ENCODE data around the gene TCF4. TPM values are rescaled to one million over a fixed set of nuclear protein-coding genes. Genes with fewer than 3 reads are reported as not detected.
A peak's percentile ranks its signal among the peaks of the same experiment; 100 is the strongest.

Gene TCF4
- total RNA-seq, 1 donor from 2014 or later = 56.8 TPM

DNA sequence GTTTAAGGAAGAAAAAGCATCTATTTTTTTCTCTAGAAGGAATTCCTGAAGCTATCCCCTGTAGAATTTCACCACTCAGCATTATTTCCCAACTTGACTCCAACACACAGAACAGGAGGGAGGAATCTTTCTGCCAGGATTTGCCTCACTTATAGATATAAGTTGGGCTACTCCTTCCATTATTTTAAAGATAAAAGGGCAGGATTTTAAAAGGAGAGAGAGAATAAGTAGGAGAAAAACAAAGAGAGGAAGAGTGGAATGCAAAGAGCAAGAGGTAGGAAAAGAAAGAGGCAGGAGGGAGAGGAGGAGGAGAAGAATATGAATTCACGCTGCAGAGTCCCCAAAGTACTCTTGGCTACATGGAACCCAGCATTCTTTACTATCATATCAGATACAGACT, 182.5 kb downstream of the TCF4 start:
- peaks cover 8% of the 10 kb centered on the region for H3K36me3 Mint-ChIP-seq (ENCODE audit: insufficient read depth)
- DNase-seq (ENCODE audit: low spot score, unreplicated experiment) = no peak
- no peak overlapping the region for H3K27ac Mint-ChIP-seq
- no peak for TF ChIP-seq CTCF (IDR thresholded peaks at IDR 0.05; ENCODE audit: unreplicated experiment)
- no peak overlapping the region for H3K4me3 Mint-ChIP-seq (ENCODE audit: low read depth)
- peaks cover 11% of the 10 kb centered on the region for H3K9me3 Mint-ChIP-seq (ENCODE audit: low read depth)
- no peaks in the 10 kb centered on the region for H3K27me3 Mint-ChIP-seq
- H3K4me1 Mint-ChIP-seq (ENCODE audit: low read depth) = peaks cover 44% of the 10 kb centered on the region

- H3K4me3 Mint-ChIP-seq (ENCODE audit: low read depth) = no peak overlapping the region
- peaks cover 8% of the 10 kb centered on the region for H3K36me3 Mint-ChIP-seq (ENCODE audit: insufficient read depth)
- H3K4me1 Mint-ChIP-seq (ENCODE audit: low read depth) = peaks cover 44% of the 10 kb centered on the region
- DNase-seq (ENCODE audit: low spot score, unreplicated experiment) = no peak
- TF ChIP-seq CTCF (IDR thresholded peaks at IDR 0.05; ENCODE audit: unreplicated experiment) = no peak
- no peak overlapping the region for H3K27ac Mint-ChIP-seq
- H3K27me3 Mint-ChIP-seq = no peaks in the 10 kb centered on the region
- H3K9me3 Mint-ChIP-seq (ENCODE audit: low read depth) = peaks cover 11% of the 10 kb centered on the region
Measured at GRCh38 chr18:55404832-55405465, 183.0 kb downstream of the TCF4 start.

DNA sequence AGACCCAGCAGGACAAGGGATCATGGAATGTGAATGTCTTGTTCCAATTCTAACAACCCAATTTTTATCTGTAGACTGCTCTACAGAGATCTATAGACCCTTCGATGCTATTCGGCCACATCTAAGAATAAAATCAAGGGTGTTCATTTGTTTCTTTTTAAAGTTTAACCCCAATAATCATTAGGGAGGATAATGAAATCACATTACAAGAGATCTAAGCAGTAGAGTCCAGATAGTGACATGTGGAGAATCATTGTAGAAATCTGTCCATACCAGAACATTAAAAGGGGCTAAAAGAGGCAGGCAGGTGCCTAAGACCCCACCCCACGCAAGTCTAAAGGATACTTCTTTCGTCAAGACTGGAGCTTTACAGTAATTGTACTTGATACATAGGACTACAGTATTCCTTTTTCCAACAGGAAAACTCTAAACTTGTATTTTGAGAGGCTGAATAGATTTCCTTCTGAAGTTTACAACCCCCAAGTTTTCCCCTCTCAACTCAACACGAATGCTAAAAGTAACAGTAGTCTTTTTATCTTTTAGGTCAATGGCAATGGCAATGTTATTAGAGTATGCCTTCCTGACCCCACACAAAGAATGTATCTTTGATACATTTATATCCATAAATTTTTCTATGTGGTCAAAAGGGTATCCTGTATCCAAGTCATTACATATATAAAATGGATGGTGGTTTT, 183.7 kb downstream of the TCF4 start:
- Mint-ChIP-seq H3K9me3 (ENCODE audit: low read depth) (peaks cover 11% of the 10 kb centered on the region), H3K4me1 (ENCODE audit: low read depth) (peaks cover 44% of the 10 kb centered on the region), H3K27ac (no peak overlapping the region), H3K36me3 (ENCODE audit: insufficient read depth) (peaks cover 8% of the 10 kb centered on the region), H3K27me3 (no peaks in the 10 kb centered on the region), H3K4me3 (ENCODE audit: low read depth) (no peak overlapping the region)
- no peak for DNase-seq (ENCODE audit: low spot score, unreplicated experiment)
- no peak for TF ChIP-seq CTCF (IDR thresholded peaks at IDR 0.05; ENCODE audit: unreplicated experiment)

- no peak overlapping the region for H3K27ac Mint-ChIP-seq
- no peak for DNase-seq (ENCODE audit: low spot score, unreplicated experiment)
- H3K27me3 Mint-ChIP-seq = no peaks in the 10 kb centered on the region
- peaks cover 11% of the 10 kb centered on the region for H3K9me3 Mint-ChIP-seq (ENCODE audit: low read depth)
- TF ChIP-seq CTCF (IDR thresholded peaks at IDR 0.05; ENCODE audit: unreplicated experiment) = no peak
- H3K36me3 Mint-ChIP-seq (ENCODE audit: insufficient read depth) = peaks cover 8% of the 10 kb centered on the region
- peaks cover 44% of the 10 kb centered on the region for H3K4me1 Mint-ChIP-seq (ENCODE audit: low read depth)
- no peak overlapping the region for H3K4me3 Mint-ChIP-seq (ENCODE audit: low read depth)
Measured at GRCh38 chr18:55403421-55403949, 184.5 kb downstream of the TCF4 start.

DNA sequence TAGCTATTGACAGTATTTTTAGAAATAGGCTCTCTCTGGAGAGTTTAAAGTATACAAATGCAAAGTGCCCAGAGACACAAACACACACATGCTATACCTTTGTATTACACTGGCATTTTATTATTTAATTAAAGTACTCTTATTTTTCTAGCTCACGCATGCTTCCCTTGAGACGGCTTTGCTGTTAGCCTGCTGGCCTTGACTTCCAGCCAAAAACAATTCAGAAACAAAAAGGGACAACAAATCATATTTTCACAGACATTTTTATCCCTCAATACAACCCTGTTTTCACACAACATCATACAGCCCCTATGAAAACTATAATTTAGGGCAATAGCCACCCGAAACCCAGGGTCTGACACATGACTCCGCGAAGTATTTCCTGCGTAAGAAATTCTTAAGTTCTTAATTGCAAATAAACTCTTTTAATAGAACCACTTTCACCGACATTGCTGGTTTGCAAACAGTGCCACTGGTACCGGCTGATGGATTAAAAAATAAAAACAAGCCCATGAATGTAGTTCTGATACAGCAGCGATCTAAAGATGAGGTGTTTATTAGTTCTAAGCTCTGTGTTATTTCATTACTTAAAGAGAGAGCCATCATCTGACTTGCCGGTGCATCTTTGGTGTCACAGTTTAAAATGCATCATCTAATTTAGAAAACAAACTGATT, 185.1 kb downstream of the TCF4 start:
- no peak overlapping the region for H3K4me3 Mint-ChIP-seq (ENCODE audit: low read depth)
- no peaks in the 10 kb centered on the region for H3K27me3 Mint-ChIP-seq
- H3K9me3 Mint-ChIP-seq (ENCODE audit: low read depth) = peaks cover 11% of the 10 kb centered on the region
- peaks cover 8% of the 10 kb centered on the region for H3K36me3 Mint-ChIP-seq (ENCODE audit: insufficient read depth)
- TF ChIP-seq CTCF (IDR thresholded peaks at IDR 0.05; ENCODE audit: unreplicated experiment) = no peak
- no peak for DNase-seq (ENCODE audit: low spot score, unreplicated experiment)
- peak overlapping the region; percentile 56 for H3K27ac Mint-ChIP-seq
- peaks cover 44% of the 10 kb centered on the region for H3K4me1 Mint-ChIP-seq (ENCODE audit: low read depth)
